Pancreas (tissue), 10 donors: ENCODE results near the gene CCDC102B. TPM values are rescaled to one million over a fixed set of nuclear protein-coding genes. Genes with fewer than 3 reads are reported as not detected.
"Not testable (repeated sequence)": the region's sequence is repeated elsewhere in the genome, so short reads cannot be mapped to it uniquely, and the experiment has no call there.

Experiments
- ATAC-seq, 4 donors: fragments of 200-7000 bp; cut with Tn5 transposase; one replicate each; pipeline versions ENCODE4 v1.8.0 to v1.9.1; 2020; ENCODE audit warnings: mild to moderate bottlenecking in 4 of 4, moderate library complexity in 4 of 4
- DNase-seq, 6 donors: peaks; one replicate each; pipeline ENCODE4 v3.0.0-alpha.2; 2020
- FAIRE-seq: peaks from 2 replicates; lab custom pipeline; 2012; peaks lifted over from hg19 to GRCh38; lab: Jason Lieb, UNC
- H3K27ac ChIP-seq, 4 donors: fragments of 200-600 bp; sonication (generic); 1 replicate in 3 of 4; 2 replicates in 1 of 4; pipeline versions ENCODE4 v1.5.0 to v1.8.0; 2020
- H3K27me3 ChIP-seq, 4 donors: fragments of 200-600 bp; one replicate each; pipeline ENCODE4 v1.8.0; 2021
- H3K36me3 ChIP-seq, 3 donors: fragments of 200-600 bp; sonication (generic) in 1 of 3; one replicate each; pipeline versions ENCODE4 v1.5.0 to v1.8.0; 2020 to 2021
- H3K4me1 ChIP-seq, 3 donors: fragments of 200-600 bp; one replicate each; pipeline ENCODE4 v1.8.0; 2021
- H3K4me3 ChIP-seq, 4 donors: fragments of 200-600 bp; sonication (generic) in 2 of 4; one replicate each; pipeline versions ENCODE4 v1.5.0 to v1.8.0; 2020 to 2021
- H3K9me3 ChIP-seq, 4 donors: fragments of 200-600 bp; one replicate each; pipeline ENCODE4 v1.8.0; 2021
- WGBS, 2 donors: extraction: QIAGEN DNeasy Blood & Tissue Kit; methylation state at CpG; one replicate each; pipeline ENCODE4 v1.1.7; 2013; 5-methylcytosine and 5-hydroxymethylcytosine counted together
- intact Hi-C, 3 donors: fragments of 100-400 bp; cut with DNase I; formaldehyde crosslinking; loops; one replicate each; pipeline versions ENCODE4 v1.11.1 to v1.14.2; 2022
- polyA plus RNA-seq, 2 donors: library from polyadenylated mRNA; stranded (reverse); fragments of 200-250 nt; gene quantifications; one replicate each; pipeline ENCODE4 v1.2.3, GENCODE V29; 2013
- total RNA-seq, 6 donors: library from RNA; stranded (reverse); fragmentation: NEBNext Ultra II Directional in 4 of 6; extraction: Animal tissue kit (Norgen Biotek cat#: 25700) in 4 of 6; gene quantifications; one replicate each; pipeline versions ENCODE4 v1.2.1 to v1.2.4, GENCODE V29; 2021 to 2023
- TF ChIP-seq, protein P1 (sequence below), 4 donors: fragments of 200-600 bp; sonication (generic) in 3 of 4; IDR thresholded peaks; one replicate each; pipeline versions ENCODE4 v1.5.0 to v1.8.0; 2021; ENCODE audit warnings: antibody characterized with exemption in 4 of 4
- donor health status: healthy with polysubstance abuse.
- donor health status: DM: no; HTN: no; CAD: no; lungs with moderate emphysema.
- donor health status: DM: no; HTN: no; CAD: no.
- donor health status: control.
- donor health status: control.
- donor health status: Bipolar disorder and iron deficiency.
- donor health status: DM: yes; HTN: yes; CAD: no.
- donor health status: DM: no; HTN: no; CAD: no.
- donor health status: DM: no; HTN: no; CAD: no.
- donor health status: DM: yes; HTN: yes; CAD: no.

CCDC102B gene
- total and polyA plus RNA-seq, 8 donors: 0.99 to 6.2 (median 1.6) TPM

DNA sequence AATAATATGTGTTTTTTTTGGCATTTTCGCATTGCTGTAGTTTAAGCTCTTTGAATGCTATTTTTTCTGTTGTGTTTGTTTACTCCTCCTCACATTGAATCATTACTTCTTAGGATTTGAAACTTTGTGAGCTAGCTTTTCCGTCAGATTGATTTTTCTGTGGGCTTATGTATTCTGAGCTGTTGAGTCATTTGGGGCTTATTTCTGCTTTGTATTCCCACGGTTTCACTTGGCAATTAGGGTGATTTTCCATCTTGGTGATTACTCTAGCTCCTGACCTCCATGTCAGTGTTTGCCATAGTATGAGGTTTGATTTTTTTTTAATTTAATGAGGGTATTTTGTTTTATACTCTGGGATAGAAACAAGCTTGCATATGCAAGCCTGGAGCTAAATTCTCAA lies 200.0 kb downstream of the CCDC102B start:
- Histone ChIP-seq H3K27ac (no peak overlapping the region), H3K9me3 (no peaks in the 10 kb centered on the region), H3K4me3 (no peak overlapping the region), H3K36me3 (no peaks in the 10 kb centered on the region), H3K4me1 (no peaks in the 10 kb centered on the region), H3K27me3 (no peaks in the 10 kb centered on the region)
- DNase-seq (no peak), FAIRE-seq (no peak), ATAC-seq (no peak)
- TF ChIP-seq, protein P1, sequence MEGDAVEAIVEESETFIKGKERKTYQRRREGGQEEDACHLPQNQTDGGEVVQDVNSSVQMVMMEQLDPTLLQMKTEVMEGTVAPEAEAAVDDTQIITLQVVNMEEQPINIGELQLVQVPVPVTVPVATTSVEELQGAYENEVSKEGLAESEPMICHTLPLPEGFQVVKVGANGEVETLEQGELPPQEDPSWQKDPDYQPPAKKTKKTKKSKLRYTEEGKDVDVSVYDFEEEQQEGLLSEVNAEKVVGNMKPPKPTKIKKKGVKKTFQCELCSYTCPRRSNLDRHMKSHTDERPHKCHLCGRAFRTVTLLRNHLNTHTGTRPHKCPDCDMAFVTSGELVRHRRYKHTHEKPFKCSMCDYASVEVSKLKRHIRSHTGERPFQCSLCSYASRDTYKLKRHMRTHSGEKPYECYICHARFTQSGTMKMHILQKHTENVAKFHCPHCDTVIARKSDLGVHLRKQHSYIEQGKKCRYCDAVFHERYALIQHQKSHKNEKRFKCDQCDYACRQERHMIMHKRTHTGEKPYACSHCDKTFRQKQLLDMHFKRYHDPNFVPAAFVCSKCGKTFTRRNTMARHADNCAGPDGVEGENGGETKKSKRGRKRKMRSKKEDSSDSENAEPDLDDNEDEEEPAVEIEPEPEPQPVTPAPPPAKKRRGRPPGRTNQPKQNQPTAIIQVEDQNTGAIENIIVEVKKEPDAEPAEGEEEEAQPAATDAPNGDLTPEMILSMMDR (IDR thresholded peaks at IDR 0.05): no peak
- intact Hi-C loops: no loop called here
- WGBS, 2 donors: 45 to 56% methylated on average over 3 of the region's 3 CpGs

DNA sequence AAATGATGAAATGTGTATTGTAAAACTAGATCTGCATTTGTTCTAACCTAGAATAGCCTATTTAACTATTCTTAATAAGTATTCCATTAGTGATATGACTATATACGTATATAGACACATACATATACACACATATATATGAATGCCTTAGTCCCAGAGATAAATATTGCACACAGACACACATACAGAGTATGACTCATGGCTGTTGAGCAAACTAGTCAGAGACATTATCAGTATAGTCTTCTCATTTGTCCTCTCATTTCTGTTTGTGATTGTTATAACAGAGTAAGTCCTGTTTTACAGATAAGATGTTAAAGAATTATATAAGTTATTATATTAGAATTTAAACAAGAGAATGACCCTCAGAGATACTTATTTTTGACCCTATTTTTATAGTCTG lies 202.5 kb downstream of the CCDC102B start:
- Histone ChIP-seq H3K36me3 (no peaks in the 10 kb centered on the region), H3K27me3 (no peaks in the 10 kb centered on the region), H3K4me3 (no peak overlapping the region), H3K4me1 (no peaks in the 10 kb centered on the region), H3K27ac (no peak overlapping the region), H3K9me3 (no peaks in the 10 kb centered on the region)
- intact Hi-C loops: no loop called here
- ATAC-seq (no peak), FAIRE-seq (no peak), DNase-seq (no peak)
- TF ChIP-seq, protein P1 (IDR thresholded peaks at IDR 0.05): no peak
- WGBS, 2 donors: 55 to 76% methylated on average over 1 of the region's 1 CpG

GRCh38 chr18:69002233-69002632 lies 204.4 kb downstream of the CCDC102B start:
- Histone ChIP-seq H3K9me3 (no peaks in the 10 kb centered on the region), H3K27me3 (no peaks in the 10 kb centered on the region), H3K4me3 (no peak overlapping the region), H3K27ac (no peak overlapping the region), H3K4me1 (no peaks in the 10 kb centered on the region), H3K36me3 (no peaks in the 10 kb centered on the region)
- intact Hi-C loops: no loop called here
- FAIRE-seq (no peak), ATAC-seq (no peak), DNase-seq (no peak)
- WGBS, 2 donors: 80 to 87% methylated on average over 6 of the region's 6 CpGs
- TF ChIP-seq, protein P1 (IDR thresholded peaks at IDR 0.05): no peak

- ATAC-seq, FAIRE-seq, H3K4me3 ChIP-seq, H3K4me1 ChIP-seq, H3K27ac ChIP-seq, DNase-seq, H3K36me3 ChIP-seq, H3K9me3 ChIP-seq, intact Hi-C loops, H3K27me3 ChIP-seq: not testable (repeated sequence)
- WGBS, 2 donors: 89 to 96% methylated on average over 4 of the region's 4 CpGs
Measured at GRCh38 chr18:69006212-69006611, 208.3 kb downstream of the CCDC102B start.

DNA sequence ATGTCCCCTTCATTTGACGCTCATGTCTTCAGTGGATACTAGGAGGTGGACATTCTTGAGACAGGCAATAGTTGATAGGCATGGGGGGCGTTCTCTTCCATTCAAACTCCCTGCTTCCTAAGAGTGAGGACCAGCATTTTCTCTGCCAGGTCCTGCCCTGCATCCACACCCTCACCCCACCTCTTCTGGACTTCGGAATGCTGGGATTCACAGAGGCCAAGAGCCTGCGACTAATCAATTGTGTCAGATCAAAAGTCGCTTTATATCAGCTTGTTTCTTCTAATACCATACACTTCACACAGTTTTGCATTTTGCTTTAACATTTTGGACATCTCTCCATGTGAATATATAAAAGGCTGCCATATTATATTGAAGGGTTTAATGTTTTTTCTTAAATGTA lies 210.7 kb downstream of the CCDC102B start:
- H3K27me3 ChIP-seq: no peaks in the 10 kb centered on the region
- DNase-seq: no peak
- H3K27ac ChIP-seq: no peak overlapping the region
- no peaks in the 10 kb centered on the region for H3K4me1 ChIP-seq
- no peak for FAIRE-seq
- no peak overlapping the region for H3K4me3 ChIP-seq
- WGBS, 2 donors: 60 to 75% methylated on average over 5 of the region's 5 CpGs
- H3K9me3 ChIP-seq: no peaks in the 10 kb centered on the region
- ATAC-seq: no peak
- H3K36me3 ChIP-seq: no peaks in the 10 kb centered on the region
- intact Hi-C loops: no loop called here
- TF ChIP-seq, protein P1 (IDR thresholded peaks at IDR 0.05): no peak
